Measurements from ENCODE around the gene DOCK9.

The DOCK9 gene

GRCh38 chr13:98959291-98959690 lies 18.6 kb downstream of the DOCK9 start:
- H3K4me3 ChIP-seq (ENCODE audit: low read length), result no peak overlapping the region
- no peak for TF ChIP-seq ZNF274 (IDR thresholded peaks at IDR 0.05; ENCODE audit: low read depth, low read length)

- no peak for TF ChIP-seq ZNF274 (IDR thresholded peaks at IDR 0.05; ENCODE audit: low read depth, low read length)
- no peak overlapping the region for H3K4me3 ChIP-seq (ENCODE audit: low read length)
Observed at GRCh38 chr13:98958443-98958794, 19.4 kb downstream of the DOCK9 start.

- no peak for TF ChIP-seq ZNF274 (IDR thresholded peaks at IDR 0.05; ENCODE audit: low read depth, low read length)
- H3K4me3 ChIP-seq (ENCODE audit: low read length), result no peak overlapping the region
Observed at GRCh38 chr13:98957731-98958442, 20.0 kb downstream of the DOCK9 start.

GRCh38 chr13:98955336-98955735 lies 22.5 kb downstream of the DOCK9 start:
- TF ChIP-seq ZNF274 (IDR thresholded peaks at IDR 0.05; ENCODE audit: low read depth, low read length), result no peak

GRCh38 chr13:98954313-98954712 lies 23.6 kb downstream of the DOCK9 start:
- no peak overlapping the region for H3K4me3 ChIP-seq (ENCODE audit: low read length)
- no peak for TF ChIP-seq ZNF274 (IDR thresholded peaks at IDR 0.05; ENCODE audit: low read depth, low read length)

More at GRCh38 chr13:98955336-98955735, 22.5 kb downstream of the DOCK9 start:
- H3K4me3 ChIP-seq (ENCODE audit: low read length), result no peak overlapping the region

GRCh38 chr13:98951266-98951665 lies 26.6 kb downstream of the DOCK9 start:
- TF ChIP-seq ZNF274 (IDR thresholded peaks at IDR 0.05; ENCODE audit: low read depth, low read length), result no peak
- no peak overlapping the region for H3K4me3 ChIP-seq (ENCODE audit: low read length)

GRCh38 chr13:98950705-98951104 lies 27.2 kb downstream of the DOCK9 start:
- TF ChIP-seq ZNF274 (IDR thresholded peaks at IDR 0.05; ENCODE audit: low read depth, low read length), result no peak
- no peak overlapping the region for H3K4me3 ChIP-seq (ENCODE audit: low read length)

GRCh38 chr13:98947925-98948324 lies 29.9 kb downstream of the DOCK9 start:
- no peak overlapping the region for H3K4me3 ChIP-seq (ENCODE audit: low read length)

GRCh38 chr13:98945863-98946605 lies 31.8 kb downstream of the DOCK9 start:
- no peak overlapping the region for H3K4me3 ChIP-seq (ENCODE audit: low read length)
- TF ChIP-seq ZNF274 (IDR thresholded peaks at IDR 0.05; ENCODE audit: low read depth, low read length), result no peak

More at GRCh38 chr13:98947925-98948324, 29.9 kb downstream of the DOCK9 start:
- TF ChIP-seq ZNF274 (IDR thresholded peaks at IDR 0.05; ENCODE audit: low read depth, low read length), result no peak

- no peak for TF ChIP-seq ZNF274 (IDR thresholded peaks at IDR 0.05; ENCODE audit: low read depth, low read length)
- no peak overlapping the region for H3K4me3 ChIP-seq (ENCODE audit: low read length)
Observed at GRCh38 chr13:98944336-98944735, 33.5 kb downstream of the DOCK9 start.

- TF ChIP-seq ZNF274 (IDR thresholded peaks at IDR 0.05; ENCODE audit: low read depth, low read length), result no peak
- H3K4me3 ChIP-seq (ENCODE audit: low read length), result no peak overlapping the region
Observed at GRCh38 chr13:98942997-98943396, 34.9 kb downstream of the DOCK9 start.

GRCh38 chr13:98942485-98942884 lies 35.4 kb downstream of the DOCK9 start:
- H3K4me3 ChIP-seq (ENCODE audit: low read length), result no peak overlapping the region
- TF ChIP-seq ZNF274 (IDR thresholded peaks at IDR 0.05; ENCODE audit: low read depth, low read length), result no peak

- no peak overlapping the region for H3K4me3 ChIP-seq (ENCODE audit: low read length)
- TF ChIP-seq ZNF274 (IDR thresholded peaks at IDR 0.05; ENCODE audit: low read depth, low read length), result no peak
Observed at GRCh38 chr13:98941536-98941935, 36.3 kb downstream of the DOCK9 start.

GRCh38 chr13:98941126-98941525 lies 36.7 kb downstream of the DOCK9 start:
- TF ChIP-seq ZNF274 (IDR thresholded peaks at IDR 0.05; ENCODE audit: low read depth, low read length), result no peak
- H3K4me3 ChIP-seq (ENCODE audit: low read length), result no peak overlapping the region

- no peak overlapping the region for H3K4me3 ChIP-seq (ENCODE audit: low read length)
- TF ChIP-seq ZNF274 (IDR thresholded peaks at IDR 0.05; ENCODE audit: low read depth, low read length), result no peak
Observed at GRCh38 chr13:98940325-98941001, 37.4 kb downstream of the DOCK9 start.

Data from GM08714 (cell line).